Fibroblast of skin of back (primary cell): ENCODE results near the gene NACC2.
"Not testable (repeated sequence)": the region's sequence is repeated elsewhere in the genome, so short reads cannot be mapped to it uniquely, and the experiment has no call there.

ENCODE experiments used
- DNase-seq: peaks from one replicate; pipeline ENCODE4 v3.0.0-alpha.2; 2013

The NACC2 gene

DNA sequence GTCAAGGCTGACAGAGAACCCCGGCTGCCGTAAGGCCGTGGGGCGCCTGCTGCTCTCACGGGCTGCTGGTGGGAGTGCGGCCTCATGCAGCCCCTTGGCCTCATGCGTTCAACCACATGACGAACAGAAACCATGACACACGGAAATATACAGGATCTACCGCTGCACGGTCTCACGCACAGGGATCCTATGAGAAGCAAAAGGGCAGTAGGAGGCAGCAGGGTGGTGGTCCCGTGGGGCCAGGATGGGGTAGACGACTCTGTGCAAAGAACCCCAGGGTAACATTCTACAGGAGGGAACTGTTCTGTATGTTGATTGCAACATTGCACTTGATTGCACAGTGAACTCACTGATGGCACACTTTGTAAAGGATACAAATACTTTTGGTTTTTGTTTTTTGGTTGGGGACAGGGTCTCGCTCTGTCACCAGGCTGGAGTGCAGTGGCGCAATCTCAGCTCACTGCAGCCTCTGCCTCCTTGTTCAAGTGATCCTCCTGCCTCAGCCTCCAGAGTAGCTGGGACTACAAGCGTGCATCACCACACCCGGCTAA, 51.6 kb downstream of the NACC2 start:
- DNase-seq, result no peak

DNA sequence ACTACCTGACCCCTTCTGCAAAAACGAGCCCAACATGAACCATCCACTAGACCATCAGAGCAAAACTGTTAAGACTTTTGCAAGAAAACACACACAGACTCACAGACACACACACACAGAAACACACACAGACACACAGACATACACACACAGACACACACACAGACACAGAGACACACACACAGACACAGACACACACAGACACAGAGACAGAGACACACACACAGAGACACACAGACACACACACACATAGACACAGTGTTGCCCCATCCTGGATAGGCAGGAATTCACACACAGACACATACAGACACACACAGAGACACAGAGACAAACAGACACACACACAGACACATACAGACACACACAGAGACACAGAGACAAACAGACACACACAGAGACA, 52.5 kb downstream of the NACC2 start:
- DNase-seq, result no peak

DNA sequence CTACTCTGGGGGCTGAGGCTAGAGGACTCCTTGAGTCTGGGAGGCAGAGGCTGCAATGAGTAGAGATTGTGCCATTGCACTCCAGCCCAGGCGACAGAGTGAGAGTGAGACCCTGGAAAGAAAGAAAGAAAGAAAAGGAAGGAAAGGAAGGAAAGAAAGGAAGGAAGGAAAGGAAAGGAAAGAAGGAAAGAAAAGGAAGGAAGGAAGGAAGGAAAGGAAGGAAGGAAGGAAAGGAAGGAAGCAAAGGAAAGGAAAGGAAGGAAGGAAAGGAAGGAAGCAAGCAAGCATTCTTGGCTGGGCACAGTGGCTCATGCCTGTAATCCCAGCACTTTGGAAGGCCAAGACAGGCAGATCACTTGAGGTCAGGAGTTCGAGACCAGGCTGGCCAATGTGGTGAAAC, 54.2 kb downstream of the NACC2 start:
- DNase-seq, result not testable (repeated sequence)

DNA sequence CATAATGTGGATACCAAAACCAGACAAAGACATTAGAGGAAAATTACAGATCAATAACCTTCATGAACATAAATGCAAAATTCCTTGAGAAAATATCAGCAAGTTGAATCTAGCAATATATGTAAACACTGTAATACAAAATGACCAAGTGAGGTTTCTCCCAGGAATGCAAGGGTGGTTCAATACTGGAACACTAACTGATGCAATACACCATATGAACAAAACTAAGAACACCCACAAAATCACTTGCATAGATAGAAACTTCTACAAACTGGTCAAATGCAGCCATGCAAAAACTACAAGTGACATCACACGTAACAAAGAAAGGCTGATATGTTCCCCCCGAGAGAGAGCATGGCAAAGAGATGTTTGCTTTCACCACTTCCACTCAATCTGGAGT, 55.6 kb downstream of the NACC2 start:
- DNase-seq, result no peak

DNA sequence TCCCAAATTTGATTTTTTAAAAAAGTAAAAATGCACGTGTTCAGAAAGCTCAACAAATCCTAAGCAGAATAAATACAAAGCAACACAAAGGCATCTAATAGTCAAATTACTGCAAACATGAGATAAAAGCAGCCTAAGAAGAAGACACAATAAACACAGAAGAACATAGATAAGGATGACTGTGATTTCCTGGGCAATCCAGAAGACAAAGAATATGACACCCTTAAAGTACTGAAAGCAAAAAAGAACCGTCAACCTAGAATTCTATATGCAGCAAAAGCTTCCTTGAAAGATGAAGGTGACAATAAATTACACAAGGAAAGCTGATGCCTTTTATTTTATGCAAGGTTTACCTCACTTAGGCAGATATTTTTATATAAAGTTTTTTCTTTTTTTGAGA, 58.2 kb downstream of the NACC2 start:
- no peak for DNase-seq

DNA sequence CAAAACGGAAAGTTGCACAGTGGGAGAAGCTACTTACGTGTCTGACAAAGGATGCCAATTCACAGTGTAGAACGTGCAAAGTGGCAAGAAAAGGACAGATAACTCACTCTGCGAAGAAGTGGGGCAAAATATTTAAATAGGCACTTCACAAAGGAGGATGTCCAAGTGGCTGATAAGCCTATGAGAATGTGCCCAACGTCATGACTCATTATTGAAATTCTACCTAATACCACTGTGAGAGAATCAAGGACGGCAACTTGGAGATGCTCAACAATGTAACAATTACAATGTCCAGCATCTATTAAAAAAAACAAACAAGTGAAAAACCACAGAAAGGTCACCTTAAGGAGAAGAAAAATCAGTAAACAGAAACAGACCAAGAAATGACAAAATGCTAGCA, 59.0 kb downstream of the NACC2 start:
- DNase-seq, result no peak

DNA sequence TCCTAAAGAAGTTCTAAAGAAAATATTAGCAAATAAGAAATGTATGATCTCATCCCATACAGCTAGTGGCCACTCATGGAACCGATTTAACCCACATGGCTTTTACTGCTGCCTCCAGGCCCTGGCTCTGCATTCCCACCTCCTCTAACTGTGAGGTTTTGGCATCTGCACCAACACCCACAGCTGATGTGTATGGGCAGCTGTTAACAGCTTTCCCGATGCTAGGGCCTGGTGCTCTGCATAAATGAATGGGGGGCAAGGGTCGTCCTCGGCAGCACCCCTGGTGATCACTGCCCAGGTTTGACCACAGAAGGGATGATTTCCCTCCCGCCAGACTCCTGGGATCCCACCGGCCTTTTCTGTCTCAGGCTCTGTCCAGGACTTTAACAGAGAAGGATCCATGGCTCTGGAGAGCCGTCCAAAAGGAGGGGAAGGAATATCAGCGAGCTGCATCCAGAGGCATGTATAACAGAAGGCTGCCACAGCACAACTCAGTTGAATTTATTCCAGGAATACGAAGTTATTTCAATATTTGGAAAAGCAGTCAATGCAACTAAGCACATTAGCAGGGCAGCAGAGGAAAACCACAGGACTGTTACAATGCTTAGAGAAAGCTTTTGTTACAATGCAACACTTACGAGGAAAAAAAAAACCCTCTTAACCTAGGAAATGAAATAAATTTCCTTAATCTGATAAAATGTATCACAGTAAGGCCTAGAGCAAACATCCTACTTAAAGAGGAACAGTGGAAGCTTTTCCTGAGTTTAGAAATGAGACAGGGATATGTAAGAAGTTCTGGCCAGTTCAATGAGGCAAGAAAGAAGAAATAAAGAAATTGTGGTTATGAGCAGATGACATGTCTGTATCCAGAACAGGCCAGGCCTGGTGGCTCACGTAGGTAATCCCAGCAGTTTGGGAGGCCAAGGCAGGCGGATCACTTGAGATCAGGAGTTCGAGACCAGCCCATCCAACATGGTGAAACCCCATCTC, 63.1 kb downstream of the NACC2 start:
- DNase-seq, result peak; percentile 81

DNA sequence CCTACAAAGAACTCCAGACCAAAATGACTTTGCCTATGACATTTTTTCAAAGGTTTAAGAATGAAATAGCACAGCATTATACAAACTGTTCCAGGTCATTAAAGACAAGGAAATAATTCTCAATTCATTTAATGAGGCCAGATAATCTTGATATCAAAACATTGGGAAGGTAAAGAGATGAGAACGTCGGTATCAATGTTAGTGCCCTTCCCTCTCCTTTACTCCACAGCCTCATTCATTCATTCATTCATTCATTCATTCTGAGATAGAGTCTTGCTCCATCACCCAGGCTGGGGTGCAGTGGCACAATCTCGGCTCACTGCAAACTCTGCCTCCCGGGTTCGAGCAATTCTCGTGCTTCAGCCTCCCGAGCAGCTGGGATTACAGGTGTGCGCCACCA, 64.0 kb downstream of the NACC2 start:
- no peak for DNase-seq

DNA sequence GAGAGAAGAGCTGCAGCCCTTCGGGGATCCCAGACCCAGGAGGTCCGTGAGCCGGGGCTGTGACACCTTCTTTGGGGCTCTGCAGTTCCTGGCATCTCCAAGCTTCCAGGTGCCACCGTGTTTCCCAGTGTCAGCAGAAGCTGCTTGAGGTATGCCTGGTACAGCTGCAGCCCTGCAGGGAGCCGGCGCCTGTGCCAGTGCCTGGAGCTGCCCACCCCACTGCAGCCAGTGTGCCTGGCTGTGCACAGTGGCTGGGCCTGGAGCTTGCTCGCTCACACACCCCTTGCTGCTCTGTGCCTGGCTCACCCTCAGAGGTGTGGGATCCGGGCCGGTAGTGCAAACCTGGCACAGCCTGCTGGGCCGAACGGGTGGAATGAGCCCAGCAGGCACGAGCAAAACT, 65.5 kb downstream of the NACC2 start:
- no peak for DNase-seq

DNA sequence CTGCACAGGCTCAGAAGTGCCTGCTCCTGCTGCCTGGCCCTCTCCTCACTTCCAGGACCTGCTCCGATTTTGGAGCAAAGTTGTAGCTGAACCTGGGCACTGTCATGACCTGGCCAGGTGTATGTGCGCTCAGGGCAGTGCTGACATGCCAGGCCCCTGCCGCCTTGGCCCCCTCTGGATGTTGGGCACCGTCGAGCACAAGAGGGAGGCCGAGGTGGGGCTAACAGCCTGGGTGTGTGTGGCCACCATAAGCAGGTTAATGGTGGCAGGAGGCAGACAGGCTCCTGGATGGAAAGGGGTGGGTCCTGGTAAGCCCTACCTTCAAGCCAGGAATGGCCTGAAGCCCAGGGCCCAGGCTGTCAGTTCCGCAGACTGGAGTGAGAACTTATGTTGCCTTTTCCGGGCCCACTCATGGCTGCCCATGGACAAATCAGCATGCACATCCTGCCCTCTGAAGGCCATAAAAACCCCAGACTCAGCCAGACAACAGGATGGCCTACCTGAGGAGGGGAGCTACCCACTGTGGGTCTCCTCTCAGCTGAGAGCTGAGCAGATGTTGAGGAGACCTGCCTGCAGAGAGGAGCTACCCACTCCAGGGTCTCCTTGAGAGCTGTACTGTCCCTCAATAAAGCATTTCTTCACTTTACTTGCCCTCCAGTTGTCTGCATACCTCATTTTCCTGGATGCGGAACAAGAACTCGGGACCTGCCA, 66.2 kb downstream of the NACC2 start:
- DNase-seq, result no peak

DNA sequence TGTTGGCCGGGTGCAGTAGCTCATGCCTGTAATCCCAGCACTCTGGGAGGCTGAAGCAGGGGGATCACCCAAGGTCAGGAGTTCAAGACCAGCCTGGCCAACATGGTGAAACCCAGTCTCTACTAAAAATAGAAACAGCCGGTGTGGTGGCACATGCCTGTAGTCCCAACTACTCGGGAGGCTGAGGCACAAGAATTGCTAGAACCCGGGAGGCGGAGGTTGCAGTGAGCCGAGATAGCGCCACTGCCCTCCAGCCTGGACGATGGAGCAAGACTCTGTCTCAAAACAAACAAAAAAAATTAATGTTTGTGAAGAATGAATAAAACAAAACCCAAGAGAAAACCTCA, 68.2 kb downstream of the NACC2 start:
- not testable (repeated sequence) for DNase-seq

DNA sequence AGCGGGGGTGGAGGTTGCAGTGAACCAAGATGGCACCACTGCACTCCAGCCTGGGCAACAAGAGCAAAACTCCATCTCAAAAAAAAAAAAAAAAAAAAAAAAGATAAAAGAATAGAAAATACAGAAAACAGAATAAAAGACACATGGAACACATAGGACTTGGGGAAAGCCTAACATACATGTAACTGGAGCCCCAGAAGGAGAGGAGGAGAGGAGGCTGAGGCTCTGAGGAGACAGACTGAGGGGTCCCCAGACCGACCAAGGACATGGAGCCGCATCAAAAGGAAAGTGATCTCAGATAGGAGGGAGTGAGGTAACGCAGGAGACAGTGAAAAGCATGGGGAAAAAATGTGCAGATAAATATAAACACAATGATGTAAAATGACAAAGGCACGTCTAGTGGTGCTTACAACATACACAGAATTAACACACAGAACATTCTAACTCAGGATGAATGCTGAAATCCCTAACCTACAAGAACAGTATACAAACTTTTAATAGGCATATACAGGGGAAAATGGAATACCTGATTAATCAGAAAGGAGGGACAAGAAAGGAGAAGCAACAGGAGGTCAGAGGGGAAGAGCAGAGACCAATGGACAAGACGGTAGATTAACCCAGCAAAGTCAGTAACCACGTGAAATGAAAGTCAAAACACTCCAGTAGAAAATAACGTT, 68.7 kb downstream of the NACC2 start:
- DNase-seq, result no peak

DNA sequence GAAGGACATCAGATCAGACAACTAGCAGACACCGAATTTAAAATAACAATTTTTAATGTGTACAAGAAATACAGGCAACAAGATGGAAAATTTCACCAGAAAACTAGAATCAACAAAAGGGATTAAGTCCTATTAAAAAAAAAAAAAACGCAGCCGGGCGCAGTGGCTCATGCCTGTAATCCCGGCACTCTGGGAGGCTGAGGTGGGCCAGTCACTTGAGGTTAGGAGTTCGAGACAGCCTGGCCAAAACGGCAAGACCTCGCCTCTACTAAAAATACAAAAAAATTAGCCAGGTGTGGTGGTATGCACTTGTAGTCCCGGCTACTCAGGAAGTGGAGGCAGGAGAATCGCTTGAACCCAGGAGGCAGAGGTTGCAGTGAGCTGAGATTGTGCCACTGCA, 69.6 kb downstream of the NACC2 start:
- DNase-seq, result no peak

DNA sequence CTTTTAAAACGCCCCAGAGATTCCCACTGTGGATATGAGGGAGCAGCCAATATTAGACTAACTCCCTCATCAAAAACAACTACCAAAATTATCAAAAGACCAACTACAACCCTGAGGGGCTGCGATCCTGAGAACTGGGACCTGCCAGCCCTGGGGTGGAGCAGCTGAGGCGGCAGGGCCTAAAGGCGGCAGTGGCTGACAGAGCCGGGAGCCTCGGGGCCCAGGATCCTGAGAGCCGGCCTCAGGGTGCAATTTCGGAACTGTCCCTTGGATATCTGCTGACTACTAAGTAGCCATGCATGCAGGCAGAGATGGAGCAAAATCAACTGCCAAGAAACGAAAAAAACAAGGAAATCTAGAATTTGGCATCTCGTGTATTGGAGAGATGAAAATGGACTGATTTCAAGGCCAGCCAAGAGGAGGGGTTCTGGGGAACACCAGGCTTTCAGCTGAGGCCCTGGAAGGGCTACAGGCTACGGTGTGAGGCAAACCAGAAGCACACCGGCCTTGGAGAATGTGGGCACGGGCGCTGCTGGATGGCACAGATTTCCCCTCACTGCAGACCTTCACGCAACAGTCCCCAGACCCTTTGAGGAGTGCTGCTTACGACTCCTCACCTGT, 70.3 kb downstream of the NACC2 start:
- DNase-seq, result no peak

DNA sequence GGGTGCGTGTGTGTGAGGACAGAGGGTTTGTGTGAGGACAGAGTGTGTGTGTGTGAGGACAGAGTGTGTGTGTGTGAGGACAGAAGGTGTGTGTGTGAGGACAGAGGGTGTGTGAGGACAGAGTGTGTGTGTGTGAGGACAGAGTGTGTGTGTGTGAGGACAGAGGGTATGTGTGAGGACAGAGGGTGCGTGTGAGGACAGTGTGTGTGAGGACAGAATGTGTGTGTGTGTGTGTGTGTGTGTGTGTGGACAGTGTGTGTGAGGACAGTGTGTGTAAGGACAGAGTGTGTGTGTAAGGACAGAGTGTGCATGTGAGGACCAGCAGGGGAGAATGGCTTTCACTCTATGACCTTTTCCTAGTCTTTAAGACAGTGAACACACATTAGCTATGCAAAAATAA, 70.8 kb downstream of the NACC2 start:
- DNase-seq, result no peak

DNA sequence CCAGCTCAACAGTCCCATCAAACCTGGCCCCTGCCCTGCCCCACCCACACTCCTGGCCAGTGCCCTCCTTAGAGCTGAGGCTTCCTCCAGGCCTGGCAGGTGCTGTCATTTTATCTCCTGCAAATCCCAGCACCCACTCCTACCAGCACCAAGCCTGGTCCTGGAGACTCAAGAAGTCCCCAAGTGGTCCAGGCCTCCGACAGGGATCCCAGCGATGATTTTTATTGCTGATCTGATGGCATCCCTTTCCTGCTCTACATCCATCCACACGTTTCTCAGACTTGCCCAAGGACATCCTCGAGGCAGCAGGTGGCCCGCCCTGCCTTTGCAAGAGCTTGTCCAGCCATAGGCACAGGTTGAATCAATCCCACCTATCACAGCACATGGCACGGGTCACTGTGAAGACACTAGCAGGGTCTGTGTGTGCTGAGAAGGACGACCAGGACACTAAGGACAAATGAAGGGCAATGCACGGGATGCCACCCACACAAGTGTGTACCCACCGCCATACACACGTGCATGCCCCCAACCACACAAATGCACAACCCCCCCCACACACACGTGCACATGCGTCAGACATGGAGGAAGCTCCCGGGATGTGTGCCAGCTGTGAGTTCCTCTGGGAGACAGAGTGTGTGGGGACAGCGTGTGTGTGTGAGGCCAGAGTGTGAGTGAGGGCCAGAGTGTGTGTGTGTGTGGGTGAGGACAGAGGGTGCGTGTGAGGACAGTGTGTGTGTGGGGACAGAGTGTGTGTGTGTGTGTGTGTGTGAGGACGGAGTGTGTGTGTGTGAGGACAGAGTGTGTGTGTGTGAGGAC, 71.5 kb downstream of the NACC2 start:
- peak; percentile 61 for DNase-seq

DNA sequence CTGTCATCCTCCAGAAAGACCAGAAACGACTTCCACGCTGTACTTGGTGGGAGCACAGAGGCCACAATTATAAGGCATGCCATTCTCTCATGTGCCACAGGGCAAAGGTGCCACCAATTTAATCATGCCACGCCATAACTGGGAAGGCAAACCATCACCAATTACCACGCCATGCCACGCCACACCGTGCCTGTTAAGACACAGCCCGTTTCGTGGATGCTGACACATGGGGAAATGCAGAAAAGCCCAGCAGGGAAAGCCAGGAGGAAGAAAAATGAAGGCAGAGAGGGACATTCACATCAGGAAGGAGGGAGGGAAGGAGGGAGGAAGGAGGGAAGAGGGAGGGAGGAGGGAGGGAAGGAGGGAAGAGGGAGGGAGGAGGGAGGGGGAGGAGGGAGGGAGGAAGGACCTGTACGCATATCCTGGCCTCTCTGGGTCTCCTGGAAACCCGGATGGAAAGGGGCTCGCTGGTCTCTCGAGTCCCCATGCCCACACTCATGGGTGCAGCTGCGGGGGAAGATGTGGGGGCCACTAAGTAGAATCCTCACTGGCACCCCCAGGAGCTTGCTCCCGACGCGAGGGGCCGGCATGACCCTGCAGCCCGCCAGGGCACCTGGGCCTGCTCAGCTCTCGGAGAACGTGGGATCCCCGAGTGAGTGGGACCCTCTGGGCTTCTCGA, 72.2 kb downstream of the NACC2 start:
- DNase-seq, result no peak

DNA sequence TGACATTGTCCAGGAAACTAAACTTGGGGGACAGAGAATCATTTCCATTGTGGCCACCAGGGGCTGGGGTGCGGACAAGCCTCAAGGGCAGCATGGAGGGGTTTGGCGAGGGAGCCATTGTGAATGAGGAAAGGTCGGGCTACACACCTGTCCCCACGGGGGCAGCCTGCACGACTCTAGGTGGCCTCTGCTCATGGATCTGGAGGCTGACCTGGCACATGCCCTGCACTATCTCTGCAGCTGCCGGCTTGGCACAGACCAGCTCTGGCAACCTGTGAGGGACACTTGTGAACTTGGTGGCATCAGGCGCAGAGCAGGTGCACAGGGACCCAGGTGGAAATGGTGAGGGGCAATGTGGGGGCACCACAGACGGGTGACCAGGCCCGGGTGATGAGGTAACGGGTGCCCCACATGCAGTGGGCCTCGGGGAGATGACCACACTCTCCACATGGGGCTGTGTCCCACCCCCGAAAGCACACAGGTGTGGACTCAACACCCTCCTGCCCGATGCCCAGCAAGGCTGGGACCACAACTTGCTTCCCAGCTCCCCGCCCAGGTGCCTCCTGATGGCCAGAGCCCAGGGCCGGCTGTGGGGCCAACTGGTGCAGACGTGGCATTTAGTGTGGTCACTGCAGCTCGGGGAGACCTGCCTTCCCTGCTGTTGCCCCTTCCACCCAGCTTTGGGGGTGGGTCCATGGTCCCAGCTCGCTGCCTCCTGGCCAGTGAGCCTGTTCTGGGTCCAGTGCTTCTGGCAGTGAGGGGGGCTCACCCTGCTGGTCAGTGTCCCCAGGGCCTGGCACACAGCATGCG, 73.0 kb downstream of the NACC2 start:
- DNase-seq, result no peak

DNA sequence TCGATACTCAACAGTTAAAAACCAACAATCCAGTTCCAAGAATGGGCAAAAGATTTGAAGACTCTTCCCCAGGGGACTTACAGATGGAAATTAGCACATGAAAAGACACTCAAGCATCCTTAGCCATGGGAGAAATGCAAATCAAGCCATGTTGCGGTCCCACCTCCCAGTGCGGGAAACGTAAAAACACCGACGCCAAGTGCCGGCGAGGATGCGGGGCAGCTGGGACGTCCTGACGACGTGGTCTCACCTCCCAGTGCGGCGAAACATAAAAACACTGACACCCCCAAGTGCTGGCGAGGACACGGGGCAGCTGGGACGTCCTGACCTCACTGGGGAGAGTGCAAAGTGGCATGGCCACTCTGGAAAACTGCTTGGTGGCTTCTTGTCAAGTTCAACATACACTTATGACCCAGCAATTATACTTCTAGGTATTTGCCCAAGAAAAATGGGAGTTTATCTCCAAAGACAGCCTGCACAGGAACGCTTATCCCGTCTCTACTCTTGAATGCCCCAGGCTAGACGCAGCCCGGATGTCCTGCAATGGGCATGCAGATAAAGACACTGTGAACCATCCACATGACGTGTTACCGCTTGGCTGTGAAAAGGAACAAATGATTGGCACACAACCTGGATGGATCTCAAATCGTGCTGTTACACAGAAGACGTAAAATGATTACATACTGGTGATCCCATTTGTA, 73.8 kb downstream of the NACC2 start:
- no peak for DNase-seq

DNA sequence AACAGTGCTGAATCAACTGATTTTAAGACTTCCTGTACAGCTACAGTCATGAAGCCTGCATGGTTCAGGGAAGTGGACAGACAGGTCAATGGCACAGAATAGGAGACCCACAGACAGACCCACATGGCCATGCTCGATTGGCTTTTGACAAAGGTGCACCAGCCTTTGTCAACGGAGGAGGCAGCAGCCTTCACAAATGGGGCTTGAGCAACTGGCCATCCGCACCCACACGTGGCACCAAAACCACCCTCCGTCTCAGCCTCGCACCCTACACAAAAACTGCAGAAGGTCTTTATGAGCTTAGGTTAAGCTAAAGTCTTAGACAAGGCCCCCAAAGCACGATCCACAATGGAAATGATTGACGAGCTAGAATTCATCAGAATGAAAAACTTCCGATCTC, 74.4 kb downstream of the NACC2 start:
- DNase-seq, result no peak
